NCI-H82 (cell line): Measurements from ENCODE around the gene PLA2R1.

Source experiments
- DNase-seq: peaks from one replicate; lab custom pipeline; 2025; lab: John Stamatoyannopoulos, UW

PLA2R1 gene

DNA sequence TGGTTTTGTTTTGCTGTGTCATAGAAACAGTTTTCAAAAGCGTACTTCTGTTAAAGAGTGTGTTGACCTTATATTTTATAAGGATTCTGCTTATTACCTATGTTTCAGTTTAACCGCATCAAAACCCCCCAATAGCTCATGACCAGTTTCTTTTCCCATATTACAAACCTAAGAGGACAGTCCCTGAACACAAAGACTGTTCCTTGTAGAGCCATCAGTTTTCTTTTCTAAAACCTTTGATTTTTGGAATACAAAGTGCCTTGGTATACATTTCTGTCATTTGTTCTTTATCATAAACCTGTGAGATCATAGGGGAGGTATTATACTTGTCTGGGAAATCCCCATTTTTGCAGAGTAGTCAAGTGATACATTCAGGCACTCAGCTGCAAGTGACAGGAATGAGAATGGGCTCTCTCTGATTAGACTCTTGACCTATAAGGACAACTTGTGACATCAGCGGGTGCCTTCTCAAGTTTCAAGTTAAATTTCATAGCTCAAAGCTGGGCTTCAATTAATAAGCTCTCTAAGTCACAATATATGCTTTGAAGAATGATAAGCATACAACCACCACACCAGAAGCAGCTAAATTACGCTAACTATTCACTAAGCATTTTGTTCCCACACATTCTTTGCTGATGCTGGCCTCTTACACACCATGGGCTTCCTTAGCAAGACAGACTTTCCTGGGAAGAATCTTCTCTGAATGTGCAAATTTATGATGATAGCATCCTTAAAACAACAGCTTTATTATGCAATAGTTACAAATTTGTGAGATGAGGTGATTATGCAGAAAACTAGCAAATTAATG is 167.0 kb downstream of the PLA2R1 start:
- DNase-seq, result no peak

DNA sequence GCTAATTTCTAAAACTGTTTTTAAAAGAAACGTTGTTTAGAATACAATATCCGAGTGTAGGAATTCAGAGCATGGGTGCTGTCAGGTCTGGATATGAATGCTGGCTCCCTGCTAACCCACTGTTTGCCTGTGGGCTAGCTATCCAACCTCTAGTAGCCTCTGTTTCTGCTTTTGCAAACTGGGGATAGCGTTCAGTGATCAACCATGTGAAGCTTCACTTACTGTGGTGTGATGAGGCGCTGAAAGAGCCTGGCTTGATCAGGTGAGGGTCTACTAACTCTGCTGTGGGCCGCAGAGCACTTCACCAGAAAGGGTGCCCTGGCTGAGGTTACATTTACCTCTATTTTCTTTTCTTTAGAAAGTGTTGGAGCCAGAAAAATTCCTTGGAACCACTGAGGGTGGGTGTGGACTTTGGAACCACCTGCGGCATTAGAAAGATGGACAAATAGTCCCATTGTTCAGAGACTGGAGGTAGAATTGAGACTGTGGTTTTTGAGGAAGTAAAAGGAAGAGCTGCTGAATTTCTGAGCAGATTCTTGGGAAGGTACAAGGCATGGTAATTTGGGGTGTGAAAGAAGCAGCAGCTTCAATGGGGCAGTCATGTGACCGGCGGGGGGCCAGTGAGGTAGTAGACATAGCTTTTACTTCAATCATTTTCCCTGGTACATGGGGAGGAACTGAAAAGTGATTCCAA is 168.1 kb downstream of the PLA2R1 start:
- DNase-seq, result no peak

GRCh38 chr2:159892990-159893810 is 169.2 kb downstream of the PLA2R1 start:
- no peak for DNase-seq

DNA sequence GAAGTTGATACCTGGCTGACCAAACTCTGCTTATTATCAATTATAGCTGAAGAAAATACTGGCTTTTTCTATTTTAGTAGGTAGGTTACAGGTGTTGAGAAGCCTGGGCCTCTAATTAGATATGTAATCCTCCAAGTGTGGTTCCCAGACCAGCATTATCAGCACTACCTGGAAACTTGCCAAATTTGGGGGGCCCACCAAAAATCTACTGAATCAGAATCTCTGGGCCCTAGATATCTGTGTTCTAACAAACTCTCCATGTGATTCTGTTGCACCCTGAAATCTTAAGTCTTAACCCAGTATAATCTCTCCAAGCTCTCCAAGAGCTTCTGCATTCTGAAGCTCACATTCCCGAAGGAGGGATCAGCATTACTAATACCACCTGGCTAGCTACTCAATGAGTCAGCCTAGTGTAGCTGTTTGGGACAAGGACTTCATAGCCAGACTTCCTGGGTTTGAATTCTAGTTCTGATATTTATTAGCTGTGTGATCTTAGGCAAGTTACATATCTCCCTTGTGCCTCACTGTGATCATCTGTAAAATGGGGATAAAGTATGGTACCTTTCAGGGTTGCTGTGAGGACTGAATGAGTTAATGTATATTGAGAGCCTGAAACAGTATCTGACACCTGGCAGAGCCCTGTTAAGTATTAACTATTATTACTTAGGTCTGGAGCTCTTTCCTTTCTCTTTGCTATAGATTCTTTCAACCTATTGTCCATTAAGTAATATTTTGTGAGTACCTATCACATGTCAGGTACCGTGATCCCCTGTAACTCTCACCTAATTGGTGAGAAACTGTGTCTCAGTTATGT is 170.3 kb downstream of the PLA2R1 start:
- DNase-seq, result peak; percentile 79

DNA sequence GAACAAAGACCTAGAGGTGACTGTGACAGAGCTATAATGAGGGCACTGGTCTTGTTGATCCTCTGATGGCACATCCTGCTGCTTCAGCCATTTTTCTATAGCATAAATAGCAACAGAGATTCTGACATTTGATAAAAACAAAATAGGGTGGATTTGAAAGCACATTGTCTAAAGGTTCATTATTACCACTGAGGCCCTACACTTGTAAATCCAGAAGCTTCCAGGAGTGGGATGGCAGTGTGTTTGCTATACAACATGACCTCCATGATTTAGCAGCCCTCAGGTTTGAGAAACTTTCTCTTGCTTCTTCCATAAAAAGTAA is 171.2 kb downstream of the PLA2R1 start:
- no peak for DNase-seq

DNA sequence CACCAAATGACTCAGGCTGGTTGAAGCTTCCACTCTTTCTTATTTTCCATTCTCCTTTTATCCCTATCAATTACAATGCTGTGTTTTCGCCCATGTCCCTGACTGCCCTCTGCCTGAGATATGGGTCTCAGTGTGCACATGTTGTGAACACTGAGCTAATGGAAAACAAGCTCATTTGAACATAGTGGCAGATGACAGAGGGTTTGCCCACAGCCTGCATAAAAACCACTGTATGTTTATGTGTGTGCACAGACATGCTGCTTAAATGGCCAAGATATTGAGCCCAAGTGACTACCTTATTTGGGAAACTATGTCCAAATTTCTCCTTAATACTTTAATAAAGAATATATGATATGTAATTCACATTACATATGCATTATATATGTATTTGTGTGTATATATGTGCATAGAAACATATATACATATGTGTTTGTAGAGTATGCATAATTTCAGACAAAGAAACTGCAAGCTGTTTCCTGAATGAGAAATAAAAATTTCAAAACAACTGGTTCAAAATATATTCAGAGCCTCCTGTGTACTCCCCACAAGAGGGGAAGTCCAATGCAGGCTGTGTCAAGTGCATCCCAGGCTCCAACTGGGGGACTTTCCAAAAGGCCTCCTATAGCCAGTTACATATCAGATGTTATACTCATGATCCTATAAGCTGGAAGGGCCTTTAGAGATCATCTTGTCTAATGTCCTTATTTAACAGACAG is 171.7 kb downstream of the PLA2R1 start:
- peak; percentile 79 for DNase-seq

DNA sequence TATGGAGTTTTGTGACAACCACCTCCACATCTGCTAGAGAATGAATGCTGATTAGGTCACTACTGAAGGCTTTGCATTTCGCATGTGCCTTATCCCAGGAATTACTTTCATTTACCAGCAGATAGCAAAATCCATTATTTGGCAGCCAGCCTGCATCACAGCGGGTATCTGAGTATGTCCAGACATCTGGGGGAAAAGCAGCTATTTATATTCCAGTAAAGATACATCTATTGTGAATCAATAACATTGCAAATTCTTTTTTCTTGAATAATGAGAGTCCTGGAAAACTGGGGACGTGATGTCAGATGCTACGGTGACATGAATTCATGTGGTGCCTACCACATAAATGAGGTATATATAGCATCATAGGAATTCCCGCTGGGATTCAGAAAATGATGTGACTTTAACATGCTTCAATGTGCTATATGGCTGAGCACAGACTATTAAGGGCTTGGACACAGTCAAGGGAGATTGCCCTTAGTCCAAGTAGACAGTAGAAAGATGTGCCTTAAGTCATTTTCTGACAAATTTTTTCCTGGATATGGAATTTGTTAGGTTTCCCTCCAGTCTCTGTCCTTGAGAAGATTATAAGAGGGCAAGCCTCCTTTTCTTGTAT is 180.2 kb downstream of the PLA2R1 start:
- peak; percentile 79 for DNase-seq
